T-helper 9 cell (primary cell): ENCODE results near the gene C1QL1.
A peak's percentile ranks its signal among the peaks of the same experiment; 100 is the strongest.

Experiments
- DNase-seq: peaks from one replicate; pipeline ENCODE4 v3.0.0-alpha.2; 2020

The C1QL1 gene

GRCh38 chr17:44928136-44928535 lies 40.0 kb downstream of the C1QL1 start:
- no peak for DNase-seq

DNA sequence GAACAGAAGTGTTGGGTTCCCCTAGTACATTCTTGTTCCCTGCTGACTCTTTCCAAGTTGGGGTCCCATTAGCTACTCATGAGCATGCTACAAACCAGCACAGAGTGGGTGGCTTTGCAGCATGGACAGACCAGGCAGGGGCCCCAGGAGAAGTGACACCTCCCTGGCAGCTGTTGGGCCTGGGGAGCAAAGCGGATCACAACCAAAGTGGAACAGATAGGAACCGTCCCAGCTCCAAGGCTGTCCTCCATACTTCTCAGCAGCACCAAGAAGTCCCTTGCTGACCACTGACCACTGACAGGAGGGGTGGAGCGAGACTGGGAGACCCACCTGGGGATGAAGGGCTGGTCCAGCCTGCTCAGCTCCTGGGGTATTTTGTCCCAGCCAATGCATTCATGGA lies 40.4 kb downstream of the C1QL1 start:
- no peak for DNase-seq

DNA sequence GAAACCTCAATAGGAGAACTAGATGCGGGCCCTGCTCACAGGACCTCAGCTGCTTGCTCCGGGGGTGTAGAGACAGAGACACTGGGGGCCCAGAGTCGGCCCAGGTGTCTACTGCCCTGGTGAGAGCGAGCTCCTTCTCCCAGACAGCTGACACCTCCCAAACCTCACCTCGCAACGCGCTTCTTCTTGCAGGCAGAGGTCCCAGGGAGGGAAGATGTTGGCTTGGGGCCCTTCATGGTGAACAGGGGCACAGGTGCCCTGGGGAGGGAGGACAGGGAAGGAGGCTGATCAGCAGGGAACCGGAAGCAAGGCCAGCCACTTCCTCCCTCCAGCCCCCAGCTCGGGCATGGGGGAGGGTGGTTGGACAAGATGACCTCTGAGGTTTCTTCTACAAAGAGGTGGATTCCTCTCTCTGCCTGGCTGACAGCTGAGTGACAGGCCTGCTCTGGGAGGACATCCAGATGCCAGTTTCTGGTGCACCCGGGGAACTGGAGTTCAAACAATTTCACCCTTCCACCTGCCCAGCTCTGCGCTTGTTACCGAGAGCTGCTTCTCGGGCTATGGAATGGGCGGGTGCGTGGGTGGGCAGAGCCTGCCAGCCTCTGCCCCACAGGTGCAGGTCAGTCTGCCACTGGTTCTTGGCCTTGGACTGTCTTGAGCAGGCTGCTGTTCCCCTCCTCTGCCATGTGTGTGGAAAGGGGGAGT lies 41.1 kb downstream of the C1QL1 start:
- no peak for DNase-seq

DNA sequence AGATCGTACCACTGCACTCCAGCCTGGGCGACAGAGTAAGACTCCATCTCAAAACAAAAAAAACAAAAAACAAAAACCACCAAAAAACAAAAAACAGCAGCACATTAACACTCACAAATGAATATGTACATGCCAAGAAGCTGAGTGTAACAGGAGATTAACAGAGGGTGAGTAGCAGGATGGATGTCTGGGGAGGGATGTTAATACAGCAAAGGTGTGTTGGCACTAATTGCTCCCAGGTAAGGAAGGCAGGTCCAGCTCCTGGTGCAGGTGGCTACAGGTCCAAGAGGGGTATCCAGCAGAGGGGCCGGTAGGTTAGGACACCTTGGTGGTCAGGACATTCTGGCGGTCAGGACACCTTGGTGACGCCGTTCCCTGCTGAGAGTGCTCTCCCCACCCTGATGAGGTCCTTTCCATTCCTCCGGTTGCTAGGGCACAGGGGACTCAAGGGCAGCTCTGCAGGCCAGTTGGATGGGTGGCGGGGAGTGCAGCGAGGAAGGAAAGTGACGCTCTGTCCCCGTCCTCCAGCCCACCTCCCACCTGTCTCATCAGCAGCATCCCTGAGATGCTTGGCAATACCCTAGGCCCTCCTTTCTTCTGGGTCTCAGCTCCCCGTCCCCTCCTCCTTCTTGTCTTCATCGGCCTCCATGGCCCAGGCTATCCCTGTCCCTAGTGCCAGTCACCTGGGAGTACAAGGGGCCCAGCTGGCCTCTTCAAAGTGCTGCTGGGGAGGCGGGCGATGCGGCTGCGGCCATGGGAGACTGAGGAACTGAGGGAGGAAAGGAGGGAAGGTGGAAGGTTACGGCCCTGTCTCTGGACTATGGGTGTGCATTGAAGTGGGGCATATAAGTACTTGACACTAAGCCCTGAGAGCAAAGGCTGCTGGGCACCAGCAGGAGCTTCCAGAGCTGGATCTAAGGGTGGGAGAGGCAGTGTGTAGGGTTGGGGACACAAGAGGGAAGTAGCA lies 42.1 kb downstream of the C1QL1 start:
- no peak for DNase-seq

- DNase-seq = no peak
Observed at GRCh38 chr17:44924107-44924544, 44.0 kb downstream of the C1QL1 start.

DNA sequence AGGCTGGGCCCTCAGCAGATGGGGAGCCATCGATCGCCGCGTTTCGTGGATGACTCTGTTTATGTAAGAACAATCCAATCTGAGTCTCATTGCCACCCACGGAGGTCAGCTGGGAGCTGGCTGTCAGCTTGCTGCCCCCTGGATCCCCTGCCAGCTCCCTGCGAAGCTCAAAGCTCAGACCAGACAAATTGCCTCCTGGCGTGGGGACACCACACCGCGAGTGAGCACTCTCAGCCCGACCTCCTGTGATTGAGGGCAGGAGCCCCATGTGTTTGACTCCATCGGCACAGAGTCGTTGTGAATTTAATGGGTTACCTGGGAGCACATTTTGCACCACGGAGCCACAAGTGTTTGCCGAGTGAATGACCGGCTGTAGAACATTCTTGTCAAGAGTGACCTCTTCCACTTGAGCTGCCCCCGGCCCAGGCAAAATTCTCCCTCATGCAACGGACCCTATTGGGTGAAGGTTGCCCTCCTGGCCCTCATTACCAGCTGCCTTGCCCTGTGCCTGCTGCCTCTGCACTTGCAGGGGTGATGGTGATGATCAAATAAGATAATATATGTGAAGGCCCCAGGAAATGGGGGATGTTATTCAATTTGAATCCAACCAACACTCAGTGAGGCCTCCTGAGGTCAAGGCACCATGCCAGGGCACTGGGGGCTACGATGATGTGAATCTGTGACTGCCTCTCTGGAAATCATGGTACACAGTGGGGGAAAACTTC lies 45.2 kb downstream of the C1QL1 start:
- no peak for DNase-seq

GRCh38 chr17:44922136-44922535 lies 46.0 kb downstream of the C1QL1 start:
- DNase-seq = no peak

- DNase-seq = no peak
Observed at GRCh38 chr17:44921122-44921882, 46.8 kb downstream of the C1QL1 start.

DNA sequence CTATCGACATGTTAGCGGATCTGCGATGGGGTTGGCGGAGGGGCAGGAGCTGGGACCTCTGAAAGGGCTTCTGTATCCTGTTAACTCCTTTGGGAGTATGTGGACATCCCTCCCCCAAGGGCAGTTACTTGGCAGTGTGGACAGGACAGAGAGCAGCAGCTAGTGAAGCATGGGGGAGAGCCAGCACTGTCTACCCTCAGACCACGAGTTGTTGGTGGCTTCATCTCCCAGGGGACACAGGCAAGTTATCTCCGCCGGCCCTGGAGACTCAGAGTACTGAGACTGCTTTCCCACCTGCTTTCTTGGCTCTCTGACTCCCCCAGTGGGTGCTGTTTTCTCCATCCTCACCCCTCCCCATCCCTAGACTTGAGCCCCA lies 47.5 kb downstream of the C1QL1 start:
- DNase-seq = no peak

GRCh38 chr17:44919885-44920564 lies 48.1 kb downstream of the C1QL1 start:
- peak; percentile 25 for DNase-seq

- DNase-seq = no peak
Observed at GRCh38 chr17:44919411-44919810, 48.7 kb downstream of the C1QL1 start.

- DNase-seq = no peak
Observed at GRCh38 chr17:44918006-44918405, 50.1 kb downstream of the C1QL1 start.

DNA sequence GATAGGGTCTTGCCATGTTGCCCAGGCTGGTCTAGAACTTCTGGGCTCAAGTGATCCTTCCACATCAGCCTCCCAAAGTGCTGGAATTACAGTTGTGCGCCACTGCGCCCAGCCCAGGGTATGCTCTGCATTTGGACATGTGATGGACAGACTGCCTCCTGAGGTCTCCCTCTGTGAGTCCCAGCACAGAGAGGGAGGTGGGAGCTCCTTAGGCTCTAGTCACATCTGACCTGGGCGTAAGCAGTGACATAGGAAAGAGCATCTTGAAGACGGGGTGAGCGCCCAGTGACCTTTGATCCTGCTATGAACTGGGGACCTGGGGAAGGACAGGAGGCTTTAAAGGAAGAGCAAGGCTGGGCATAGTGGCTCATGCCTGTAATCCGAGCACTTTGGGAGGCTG lies 50.6 kb downstream of the C1QL1 start:
- no peak for DNase-seq

GRCh38 chr17:44916781-44917241 lies 51.3 kb downstream of the C1QL1 start:
- no peak for DNase-seq

DNA sequence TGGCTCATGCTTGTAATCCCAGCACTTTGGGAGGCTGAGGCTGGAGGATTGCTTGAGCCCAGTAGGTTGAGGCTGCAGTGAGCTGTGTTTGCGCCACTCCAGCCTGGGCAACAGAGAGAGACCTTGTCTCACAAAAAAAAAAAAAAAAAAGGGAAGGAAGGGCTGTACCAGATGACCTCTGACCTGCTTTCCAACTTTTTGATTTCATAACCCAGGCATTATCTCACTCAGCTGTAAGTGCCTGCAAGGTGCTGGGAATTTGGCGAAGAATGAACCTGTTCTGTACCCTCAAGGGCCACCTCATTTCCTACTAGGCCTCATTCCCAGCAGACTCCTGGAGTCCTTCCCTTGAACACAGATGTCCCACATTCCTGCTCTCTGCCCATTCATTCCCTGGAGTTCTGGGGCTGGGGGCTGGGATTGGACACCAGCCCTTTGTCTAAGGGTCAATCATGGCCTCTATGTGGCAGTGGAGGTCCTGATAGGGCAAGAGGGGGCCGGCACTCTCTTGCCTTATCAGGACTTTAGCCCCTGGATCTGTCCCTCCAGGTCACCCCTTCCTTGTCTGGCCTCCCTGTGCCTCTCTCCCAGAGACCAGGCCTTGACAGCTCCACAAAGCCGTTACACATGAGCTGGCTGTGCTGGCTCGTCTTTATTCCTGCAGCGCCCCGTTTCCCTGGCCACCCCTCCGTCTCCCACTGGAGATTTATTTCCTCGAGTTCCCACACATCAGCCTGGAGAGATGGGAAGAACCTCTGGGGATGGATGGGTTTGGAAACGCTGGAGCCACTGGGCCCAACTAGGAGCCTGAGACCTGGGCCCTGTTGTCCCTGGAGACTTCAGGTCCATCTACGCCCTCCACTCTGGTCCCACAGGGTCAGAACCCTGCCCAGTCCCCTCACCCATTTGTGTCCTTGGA lies 52.0 kb downstream of the C1QL1 start:
- DNase-seq = no peak

DNA sequence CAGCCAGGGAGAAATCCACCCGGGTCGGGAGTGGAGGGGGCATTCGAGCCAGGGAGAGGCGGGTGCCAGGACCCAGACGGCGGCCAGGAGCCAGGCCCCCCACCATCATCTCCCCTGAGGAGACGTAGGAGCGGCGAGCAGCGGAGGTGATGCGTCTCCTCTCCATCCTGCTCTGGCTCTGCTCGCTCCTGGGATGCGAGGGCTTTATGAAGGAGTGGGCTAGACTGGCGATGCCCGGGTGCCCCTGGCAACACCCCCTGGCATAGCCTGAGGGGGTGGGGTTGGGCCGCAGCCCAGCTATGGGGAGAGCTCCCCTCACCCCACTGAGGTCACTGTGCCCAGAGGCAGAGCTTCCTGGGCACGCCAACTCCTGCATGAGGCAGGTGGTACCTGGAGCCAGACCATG lies 52.8 kb downstream of the C1QL1 start, which contains the start of gene GFAP:
Gene GFAP, minus strand, starts transcription at position 180 of the 406 bp plus-strand sequence. Its CDS starts 14 bp downstream, at position 166.
- no peak for DNase-seq

DNA sequence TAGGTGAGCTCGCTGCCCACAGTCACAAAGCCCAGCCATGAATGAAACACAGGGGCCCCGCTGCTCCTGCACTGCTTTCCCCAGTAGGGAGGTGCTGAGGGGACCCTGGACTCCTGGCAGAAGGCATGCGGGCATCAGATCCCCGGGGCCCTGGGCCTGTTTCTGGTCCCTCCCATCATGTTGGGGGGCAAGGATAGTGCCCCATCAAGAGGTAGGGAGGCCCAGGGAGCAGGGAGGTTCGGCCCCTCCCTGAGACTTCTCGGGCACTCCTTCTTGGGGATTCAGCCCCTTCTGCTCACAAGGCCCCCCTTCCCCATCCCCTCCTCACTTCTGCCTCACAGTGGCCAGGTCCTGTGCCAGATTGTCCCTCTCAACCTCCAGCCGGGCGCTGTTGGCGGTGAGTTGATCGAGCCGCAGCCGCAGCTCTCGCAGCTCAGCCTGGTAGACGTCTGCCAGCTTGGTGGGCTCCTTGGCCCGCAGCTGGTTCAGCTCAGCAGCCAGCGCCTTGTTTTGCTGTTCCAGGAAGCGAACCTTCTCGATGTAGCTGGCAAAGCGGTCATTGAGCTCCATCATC lies 53.3 kb downstream of the C1QL1 start:
- no peak for DNase-seq

GRCh38 chr17:44914148-44914547 lies 54.0 kb downstream of the C1QL1 start:
- DNase-seq = no peak

- DNase-seq = no peak
Observed at GRCh38 chr17:44913676-44914075, 54.4 kb downstream of the C1QL1 start.
